HepG2 (cell line): ENCODE data around the gene TRIM7.

Source experiments
- ATF7-NPFF ChIP-seq: sonication (generic); formaldehyde crosslinking; IDR thresholded peaks from 2 replicates; pipeline ENCODE4 v1.8.1; 2023; ENCODE audit warnings: mild to moderate bottlenecking, low read depth, missing genetic modification reagents, moderate library complexity
- CTCF ChIP-seq: sonication (generic); formaldehyde crosslinking; IDR thresholded peaks from 2 replicates; pipeline ENCODE4 v1.5.0; 2020; ENCODE audit warnings: mild to moderate bottlenecking, missing genetic modification reagents, moderate library complexity
- HNRNPUL1 ChIP-seq: fragments of 200-400 bp; formaldehyde crosslinking; IDR thresholded peaks from 2 replicates; pipeline ENCODE4 v1.6.1; 2017; ENCODE audit warnings: low read depth, mild to moderate bottlenecking, low read length, moderate library complexity
- POLR2A ChIP-seq, 2 experiments: IDR thresholded peaks; 2 replicates each; pipeline ENCODE4 v1.6.1; 2011; ENCODE audit warnings: low read depth in 2 of 2, low read length in 2 of 2, mild to moderate bottlenecking in 1 of 2, moderate library complexity in 1 of 2; ENCODE audit not compliant: insufficient read depth in 1 of 2
- POLR2AphosphoS5 ChIP-seq: IDR thresholded peaks from 2 replicates; pipeline ENCODE4 v1.6.1; 2012; ENCODE audit warnings: low read depth, low read length
- SMC3 ChIP-seq: IDR thresholded peaks from 2 replicates; pipeline ENCODE4 v1.6.1; 2011; ENCODE audit warnings: low read length, improper control_type of control experiment
- TSC22D2 ChIP-seq: sonication (generic); formaldehyde crosslinking; IDR thresholded peaks from 2 replicates; pipeline ENCODE4 v1.5.1; 2020; ENCODE audit warnings: missing genetic modification reagents, mild to moderate bottlenecking, borderline replicate concordance
- ZNF317 ChIP-seq: sonication (generic); formaldehyde crosslinking; IDR thresholded peaks from 2 replicates; pipeline ENCODE4 v1.5.0; 2020; ENCODE audit warnings: mild to moderate bottlenecking, missing genetic modification reagents
- ZNF609 ChIP-seq: sonication (generic); formaldehyde crosslinking; IDR thresholded peaks from 2 replicates; pipeline ENCODE4 v1.4.0; 2020; ENCODE audit warnings: mild to moderate bottlenecking, missing genetic modification reagents, borderline replicate concordance
- ZNF660 ChIP-seq: sonication (generic); formaldehyde crosslinking; IDR thresholded peaks from 2 replicates; pipeline ENCODE4 v1.5.1; 2020; ENCODE audit warnings: mild to moderate bottlenecking, low read depth, missing genetic modification reagents, borderline replicate concordance
- ZNF850 ChIP-seq: sonication (generic); formaldehyde crosslinking; conservative IDR thresholded peaks from 2 replicates; pipeline ENCODE4 v1.9.0; 2021; ENCODE audit warnings: mild to moderate bottlenecking, missing genetic modification reagents

GRCh38 chr5:181236471-181236870 lies 31.5 kb upstream of the TRIM7 start:
- TF ChIP-seq ATF7-NPFF (CRISPR knock-in tag) (no peak), ZNF850 (CRISPR knock-in tag) (no peak), POLR2AphosphoS5 (no peak), POLR2A (IDR thresholded peaks at IDR 0.05; ENCODE audit: insufficient read depth in 1 of 2, low read depth in 2 of 2, low read length in 2 of 2) (no peak), ZNF660 (CRISPR knock-in tag) (no peak), CTCF (CRISPR knock-in tag) (no peak), TSC22D2 (CRISPR knock-in tag) (no peak), ZNF609 (CRISPR knock-in tag) (no peak), ZNF317 (no peak), HNRNPUL1 (no peak), SMC3 (no peak)
